WTC11 (cell line): Measurements from ENCODE around the gene ADAD2. TPM values are rescaled to one million over a fixed set of nuclear protein-coding genes. Genes with fewer than 3 reads are reported as not detected.

Experiments
- ATAC-seq: fragments of 200-7000 bp; cut with Tn5 transposase; 2 replicates; pipeline ENCODE4 v1.10.0; 2021; ENCODE audit warnings: mild to moderate bottlenecking, moderate library complexity
- CTCF ChIA-PET: fragments of 300-600 bp; sonication (Branson Sonifier 250); formaldehyde crosslinking; loops from one replicate; lab custom pipeline; 2021; ENCODE audit warnings: antibody characterized with exemption; lab: Charles Lee
- POLR2A ChIA-PET: fragments of 350-600 bp; sonication (Branson Sonifier 250); formaldehyde crosslinking; loops from one replicate; lab custom pipeline; 2021; ENCODE audit warnings: antibody characterized with exemption; lab: Charles Lee
- DNase-seq: peaks from one replicate; pipeline ENCODE4 v3.0.0; 2021; ENCODE audit warnings: low spot score
- H3K27ac Mint-ChIP-seq: 2 replicates; pipeline ENCODE4 v1.8.0; 2021; ENCODE audit warnings: mixed read lengths
- H3K27me3 Mint-ChIP-seq: 2 replicates; pipeline ENCODE4 v1.8.0; 2021; ENCODE audit warnings: low read depth, mild to moderate bottlenecking, moderate library complexity, mixed read lengths
- H3K36me3 Mint-ChIP-seq: 2 replicates; pipeline ENCODE4 v1.8.0; 2021; ENCODE audit warnings: mixed read lengths
- H3K4me1 Mint-ChIP-seq: 2 replicates; pipeline ENCODE4 v1.8.0; 2022; ENCODE audit warnings: mixed read lengths
- H3K4me3 Mint-ChIP-seq: 2 replicates; pipeline ENCODE4 v1.8.0; 2021; ENCODE audit warnings: mild to moderate bottlenecking, moderate library complexity, mixed read lengths
- H3K9me3 Mint-ChIP-seq: 2 replicates; pipeline ENCODE4 v1.8.0; 2021; ENCODE audit warnings: mixed read lengths
- ATF1 ChIP-seq: sonication (generic); formaldehyde crosslinking; IDR thresholded peaks from 2 replicates; pipeline ENCODE4 v1.8.1; 2023; ENCODE audit warnings: mild to moderate bottlenecking, moderate library complexity, missing genetic modification reagents
- ATF3 ChIP-seq: sonication (generic); formaldehyde crosslinking; conservative IDR thresholded peaks from 2 replicates; pipeline ENCODE4 v1.8.1; 2022; ENCODE audit warnings: mild to moderate bottlenecking, missing genetic modification reagents
- E2F1 ChIP-seq: sonication (generic); formaldehyde crosslinking; IDR thresholded peaks from 2 replicates; pipeline ENCODE4 v1.8.0; 2022; ENCODE audit warnings: mild to moderate bottlenecking, missing genetic modification reagents
- E2F5 ChIP-seq: sonication (generic); formaldehyde crosslinking; IDR thresholded peaks from 2 replicates; pipeline ENCODE4 v1.8.1; 2022; ENCODE audit warnings: mild to moderate bottlenecking, moderate library complexity, missing genetic modification reagents
- ELF4 ChIP-seq: sonication (generic); formaldehyde crosslinking; IDR thresholded peaks from 2 replicates; pipeline ENCODE4 v1.8.1; 2022; ENCODE audit warnings: low read depth, mild to moderate bottlenecking, moderate library complexity, missing genetic modification reagents
- ETV6 ChIP-seq: sonication (generic); formaldehyde crosslinking; IDR thresholded peaks from 2 replicates; pipeline ENCODE4 v1.8.1; 2022; ENCODE audit warnings: mild to moderate bottlenecking, missing genetic modification reagents
- FOXJ3 ChIP-seq: sonication (generic); formaldehyde crosslinking; IDR thresholded peaks from 2 replicates; pipeline ENCODE4 v1.9.0; 2021; ENCODE audit warnings: missing genetic modification reagents, mild to moderate bottlenecking, borderline replicate concordance
- FOXK1 ChIP-seq: sonication (generic); formaldehyde crosslinking; IDR thresholded peaks from 2 replicates; pipeline ENCODE4 v1.8.0; 2022; ENCODE audit warnings: mild to moderate bottlenecking, moderate library complexity, missing genetic modification reagents
- GRHL2 ChIP-seq: fragments of 250-450 bp; sonication (Bioruptor Pico); IDR thresholded peaks from 2 replicates; pipeline ENCODE4 v1.8.0; 2022; ENCODE audit warnings: mild to moderate bottlenecking, moderate library complexity; ENCODE audit not compliant: insufficient replicate concordance, severe bottlenecking
- GTF2I ChIP-seq: fragments of 250-450 bp; sonication (Bioruptor Pico); conservative IDR thresholded peaks from 2 replicates; pipeline ENCODE4 v1.4.0; 2021; ENCODE audit warnings: mild to moderate bottlenecking
- IRF1 ChIP-seq: sonication (generic); formaldehyde crosslinking; IDR thresholded peaks from 2 replicates; pipeline ENCODE4 v1.8.0; 2023; ENCODE audit warnings: missing genetic modification reagents
- IRF2 ChIP-seq: sonication (generic); formaldehyde crosslinking; IDR thresholded peaks from 2 replicates; pipeline ENCODE4 v1.8.0; 2022; ENCODE audit warnings: low read depth, missing genetic modification reagents, borderline replicate concordance
- JUN ChIP-seq: sonication (generic); formaldehyde crosslinking; IDR thresholded peaks from 2 replicates; pipeline ENCODE4 v1.8.0; 2023; ENCODE audit warnings: mild to moderate bottlenecking, missing genetic modification reagents
- MAX ChIP-seq: sonication (generic); formaldehyde crosslinking; IDR thresholded peaks from 2 replicates; pipeline ENCODE4 v1.8.0; 2022; ENCODE audit warnings: mild to moderate bottlenecking, missing genetic modification reagents
- NFATC4 ChIP-seq: fragments of 250-450 bp; sonication (Bioruptor Pico); IDR thresholded peaks from 2 replicates; pipeline ENCODE4 v1.9.0; 2021; ENCODE audit warnings: mild to moderate bottlenecking
- NFE2L1 ChIP-seq: sonication (generic); formaldehyde crosslinking; IDR thresholded peaks from 2 replicates; pipeline ENCODE4 v1.8.1; 2023; ENCODE audit warnings: missing genetic modification reagents
- NR1H2 ChIP-seq: sonication (generic); formaldehyde crosslinking; IDR thresholded peaks from 2 replicates; pipeline ENCODE4 v1.9.0; 2021; ENCODE audit warnings: mild to moderate bottlenecking, moderate library complexity, missing genetic modification reagents
- NR2C2 ChIP-seq: sonication (generic); formaldehyde crosslinking; IDR thresholded peaks from 2 replicates; pipeline ENCODE4 v1.8.0; 2022; ENCODE audit warnings: mild to moderate bottlenecking, missing genetic modification reagents
- NR3C1 ChIP-seq: sonication (generic); formaldehyde crosslinking; conservative IDR thresholded peaks from 2 replicates; pipeline ENCODE4 v1.8.1; 2023; ENCODE audit warnings: low read depth, mild to moderate bottlenecking, missing genetic modification reagents
- PRDM15 ChIP-seq: sonication (generic); formaldehyde crosslinking; IDR thresholded peaks from 2 replicates; pipeline ENCODE4 v1.8.0; 2022; ENCODE audit warnings: missing genetic modification reagents
- PRRX2 ChIP-seq: fragments of 250-450 bp; sonication (Bioruptor Pico); IDR thresholded peaks from 2 replicates; pipeline ENCODE4 v1.8.0; 2021; ENCODE audit warnings: mild to moderate bottlenecking
- TCF7 ChIP-seq: sonication (generic); formaldehyde crosslinking; IDR thresholded peaks from 2 replicates; pipeline ENCODE4 v1.8.0; 2022; ENCODE audit warnings: mild to moderate bottlenecking, low read depth, missing genetic modification reagents, moderate library complexity
- TEAD4 ChIP-seq: sonication (generic); formaldehyde crosslinking; IDR thresholded peaks from 2 replicates; pipeline ENCODE4 v1.8.0; 2022; ENCODE audit warnings: mild to moderate bottlenecking, missing genetic modification reagents
- ZMAT4 ChIP-seq: fragments of 250-450 bp; sonication (Bioruptor Pico); IDR thresholded peaks from 2 replicates; pipeline ENCODE4 v1.9.0; 2021; ENCODE audit warnings: mild to moderate bottlenecking
- total RNA-seq: library from RNA; stranded (reverse); gene quantifications from 3 replicates; pipeline ENCODE4 v1.2.3, GENCODE V29; 2021

The ADAD2 gene
- total RNA-seq, 1 experiment from 2014 or later = 1.6 TPM

- no peak for ATAC-seq
- TF ChIP-seq FOXJ3 (no peak), ATF1 (CRISPR knock-in tag) (no peak), TEAD4 (no peak), E2F1 (CRISPR knock-in tag) (no peak), PRDM15 (CRISPR knock-in tag) (no peak), IRF2 (no peak), NR3C1 (CRISPR knock-in tag) (no peak)
- Mint-ChIP-seq H3K36me3 (no peaks in the 10 kb centered on the region), H3K4me1 (peaks cover 12% of the 10 kb centered on the region), H3K4me3 (no peak overlapping the region), H3K9me3 (no peaks in the 10 kb centered on the region), H3K27ac (no peak overlapping the region), H3K27me3 (no peaks in the 10 kb centered on the region; the same call in 1 of the 2 replicates)
- DNase-seq = no peak
- POLR2A ChIA-PET = no interaction called here
- CTCF ChIA-PET = interaction anchor here (0.8 to 0.9 kb wide), 2 partner anchors 45 to 75 kb away, joined by 3 to 4 read pairs; no protein-coding TSS in a partner anchor
These were observed 41.1 kb downstream of the ADAD2 start for GRCh38 chr16:84232060-84232459.

GRCh38 chr16:84232969-84233368 is 42.0 kb downstream of the ADAD2 start:
- POLR2A ChIA-PET = no interaction called here
- CTCF ChIA-PET = interaction anchor here (0.9 to 1.5 kb wide), 2 partner anchors 75 to 76 kb away, joined by 4 to 5 read pairs; no protein-coding TSS in a partner anchor
- no peaks in the 10 kb centered on the region for H3K9me3 Mint-ChIP-seq
- H3K27ac Mint-ChIP-seq = no peak overlapping the region
- no peaks in the 10 kb centered on the region for H3K36me3 Mint-ChIP-seq
- ATAC-seq (no peak), DNase-seq (no peak)
- no peak overlapping the region for H3K4me3 Mint-ChIP-seq
- H3K4me1 Mint-ChIP-seq = peaks cover 7% of the 10 kb centered on the region
- H3K27me3 Mint-ChIP-seq = no peaks in the 10 kb centered on the region; the same call in 1 of the 2 replicates
- TF ChIP-seq NFE2L1 (CRISPR knock-in tag) = no peak
- TF ChIP-seq ZMAT4 (CRISPR knock-in tag) = no peak
- TF ChIP-seq NR2C2 = no peak
- TF ChIP-seq ATF3 (CRISPR knock-in tag) = no peak
- no peak for TF ChIP-seq PRDM15 (CRISPR knock-in tag)
- TF ChIP-seq GRHL2 (CRISPR knock-in tag) = no peak
- TF ChIP-seq ETV6 (CRISPR knock-in tag) = no peak
- no peak for TF ChIP-seq ELF4 (CRISPR knock-in tag)
- no peak for TF ChIP-seq TEAD4
- TF ChIP-seq MAX (CRISPR knock-in tag) = no peak
- TF ChIP-seq NFATC4 (CRISPR knock-in tag) = no peak
- no peak for TF ChIP-seq GTF2I
- TF ChIP-seq IRF1 = no peak
- TF ChIP-seq FOXK1 (CRISPR knock-in tag) = no peak
- TF ChIP-seq E2F5 (CRISPR knock-in tag) = no peak
- TF ChIP-seq JUN (CRISPR knock-in tag) = no peak
- no peak for TF ChIP-seq NR1H2 (CRISPR knock-in tag)
- TF ChIP-seq PRRX2 (CRISPR knock-in tag) = no peak
- TF ChIP-seq TCF7 (CRISPR knock-in tag) = no peak
